K562 (cell line): ENCODE measurements around the gene IL1RAPL2. TPM values are rescaled to one million over a fixed set of nuclear protein-coding genes. Genes with fewer than 3 reads are reported as not detected.

Experiments
- ATAC-seq: fragments of 200-7000 bp; cut with Tn5 transposase; 3 replicates; pipeline ENCODE4 v1.9.1; 2020; ENCODE audit warnings: moderate library complexity
- BruUV-seq: library from RNA; stranded (reverse); fragments of 400-500 nt; replicated peaks from 2 replicates; lab custom pipeline; 2021; lab: Mats Ljungman, UMichigan
- CTCF ChIA-PET: fragments of 300-600 bp; formaldehyde crosslinking; extraction: SDS; loops from one replicate; lab custom pipeline; 2021; ENCODE audit warnings: low intra/inter-chr PET ratio; lab: Yijun Ruan, JAX
- POLR2A ChIA-PET: fragments of 300-600, 350-650 bp; sonication (Branson Sonifier 250); formaldehyde crosslinking; extraction: SDS; loops from one replicate; lab custom pipeline; 2021; ENCODE audit warnings: antibody characterized with exemption, inconsistent platforms; lab: Yijun Ruan, JAX
- DNase-seq, 4 experiments: peaks; one replicate each; pipeline versions ENCODE4 v3.0.0 to v3.0.0-alpha.2; 2011 to 2018; ENCODE audit warnings: low spot score in 3 of 4, mixed read lengths in 3 of 4; ENCODE audit errors: extremely low read depth in 1 of 4
- FAIRE-seq: peaks from 2 replicates; lab custom pipeline; 2011; peaks lifted over from hg19 to GRCh38; lab: Jason Lieb, UNC
- H2AFZ ChIP-seq: 2 replicates; pipeline ENCODE4 v1.6.0; 2011; ENCODE audit warnings: low read depth, low read length, control low read depth, inconsistent platforms
- H3K27ac ChIP-seq: fragments of 200-600 bp; 3 replicates; pipeline ENCODE4 v1.8.0; 2011; ENCODE audit warnings: low read depth, mild to moderate bottlenecking, control low read depth, inconsistent platforms, low read length, moderate library complexity, mixed read lengths; ENCODE audit errors: extremely low read depth
- H3K27me3 ChIP-seq, 2 experiments: fragments of 300-600 bp in 1 of 2; 2 replicates in 1 of 2; 3 replicates in 1 of 2; pipeline versions ENCODE4 v1.6.0 to v1.8.0; 2011; ENCODE audit warnings: inconsistent platforms in 2 of 2, low read length in 2 of 2, mild to moderate bottlenecking in 1 of 2, mixed read lengths in 1 of 2, moderate library complexity in 1 of 2; ENCODE audit not compliant: control insufficient read depth in 2 of 2, insufficient read depth in 2 of 2
- H3K36me3 ChIP-seq: fragments of 300-600 bp; 3 replicates; pipeline ENCODE4 v1.8.0; 2011; ENCODE audit warnings: mild to moderate bottlenecking, low read length, inconsistent platforms; ENCODE audit not compliant: control insufficient read depth, insufficient read depth
- H3K4me1 ChIP-seq, 2 experiments: fragments of 200-600 bp in 1 of 2; replicated peaks in 1 of 2; 2 replicates in 1 of 2; 3 replicates in 1 of 2; pipeline versions ENCODE4 v1.5.1 to v1.8.0; 2011; ENCODE audit warnings: inconsistent platforms in 2 of 2, low read length in 2 of 2, mild to moderate bottlenecking in 1 of 2, mixed read lengths in 1 of 2, moderate library complexity in 1 of 2; ENCODE audit not compliant: control insufficient read depth in 2 of 2, insufficient read depth in 2 of 2
- H3K4me2 ChIP-seq: 2 replicates; pipeline ENCODE4 v1.6.1; 2011; ENCODE audit warnings: low read length, control low read depth, inconsistent platforms, mixed read lengths; ENCODE audit not compliant: insufficient read depth
- H3K4me3 ChIP-seq: fragments of 200-600 bp; sonication (generic), shearing (Covaris generic); 2 replicates; pipeline ENCODE4 v1.5.1; 2016; ENCODE audit warnings: control low read depth, inconsistent platforms
- H3K79me2 ChIP-seq: fragments of 200-600 bp; 3 replicates; pipeline ENCODE4 v1.8.0; 2011; ENCODE audit warnings: low read length, inconsistent platforms; ENCODE audit not compliant: control insufficient read depth, insufficient read depth
- H3K9ac ChIP-seq, 2 experiments: 2 replicates each; pipeline versions ENCODE4 v1.6.0 to v1.6.1; 2011; ENCODE audit warnings: low read depth in 2 of 2, low read length in 2 of 2, control low read depth in 1 of 2, inconsistent platforms in 1 of 2, mild to moderate bottlenecking in 1 of 2, mixed read lengths in 1 of 2; ENCODE audit not compliant: insufficient read depth in 1 of 2
- H3K9me1 ChIP-seq: one replicate; pipeline ENCODE4 v1.6.0; 2011; ENCODE audit warnings: inconsistent platforms, mild to moderate bottlenecking, low read length, moderate library complexity; ENCODE audit not compliant: control insufficient read depth, insufficient read depth
- H3K9me3 ChIP-seq: replicated peaks from 2 replicates; pipeline ENCODE4 v1.5.1; 2011; ENCODE audit warnings: low read depth, low read length, inconsistent platforms; ENCODE audit not compliant: control insufficient read depth, insufficient read depth
- H4K20me1 ChIP-seq: replicated peaks from 2 replicates; pipeline ENCODE4 v1.6.1; 2011; ENCODE audit warnings: low read length, inconsistent platforms, mixed read lengths; ENCODE audit not compliant: control insufficient read depth, insufficient read depth
- RAD21 ChIP-seq, 2 experiments: fragments of 250-450 bp in 1 of 2; fragments of 450-650 bp in 1 of 2; sonication (Bioruptor Pico) in 1 of 2; formaldehyde crosslinking in 1 of 2; IDR thresholded peaks in 1 of 2; conservative IDR thresholded peaks in 1 of 2; 2 replicates each; pipeline versions ENCODE4 v1.4.0 to v1.8.0; 2020 to 2022; ENCODE audit warnings: mild to moderate bottlenecking in 2 of 2, moderate library complexity in 1 of 2
- ZFP36 ChIP-seq: fragments of 150-350 bp; IDR thresholded peaks from 2 replicates; pipeline ENCODE4 v1.6.1; 2018; ENCODE audit warnings: low read length, low read depth; ENCODE audit not compliant: partially characterized antibody
- in situ Hi-C: fragments of 300-500 bp; cut with MboI; formaldehyde crosslinking; loops from 4 replicates; pipeline ENCODE4 v1.15.0; 2018; ENCODE audit warnings: inconsistent platforms, mixed read lengths
- intact Hi-C: fragments of 100-400 bp; cut with micrococcal nuclease; formaldehyde crosslinking; loops from 2 replicates; pipeline ENCODE4 v1.14.2; 2022
- polyA plus RNA-seq, 8 experiments: library from polyadenylated mRNA; depleted of rRNA in 4 of 8; stranded (reverse) in 5 of 8; unstranded in 3 of 8; fragments of >200 nt; fragmentation: Nextera tagmentation in 2 of 8; fragmentation: Illumina TruSeq in 1 of 8; extraction: Ambion mirVana in 2 of 8; extraction: Trizol in 1 of 8; gene quantifications; 2 replicates each; pipeline versions ENCODE4 v1.2.1 to v1.2.3, GENCODE V29; 2011 to 2014; ENCODE audit warnings: inconsistent platforms in 1 of 8, missing spikeins in 1 of 8
- total RNA-seq, 7 experiments: library from RNA; depleted of rRNA in 6 of 7; stranded (reverse); fragments of >200 nt in 6 of 7; fragmentation: Illumina TruSeq in 2 of 7; extraction: Trizol in 2 of 7; gene quantifications; 2 replicates each; pipeline versions ENCODE4 v1.2.1 to v1.2.3, GENCODE V29; 2011 to 2021; ENCODE audit warnings: low replicate concordance in 1 of 7
- TF ChIP-seq, protein P1 (sequence below): fragments of 450-650 bp; formaldehyde crosslinking; IDR thresholded peaks from 2 replicates; pipeline ENCODE4 v1.4.0; 2020; ENCODE audit warnings: mild to moderate bottlenecking
- TF ChIP-seq, protein P2 (sequence below): fragments of 200-600 bp; sonication (generic); IDR thresholded peaks from one replicate; pipeline ENCODE4 v1.6.1; 2012; ENCODE audit warnings: mild to moderate bottlenecking, low read depth, low read length, inconsistent platforms

Gene IL1RAPL2
- total and polyA plus RNA-seq, 9 of the 15 experiments (the other 6 are each of a cell fraction or from before 2014, with no cell fraction given): not detected

DNA sequence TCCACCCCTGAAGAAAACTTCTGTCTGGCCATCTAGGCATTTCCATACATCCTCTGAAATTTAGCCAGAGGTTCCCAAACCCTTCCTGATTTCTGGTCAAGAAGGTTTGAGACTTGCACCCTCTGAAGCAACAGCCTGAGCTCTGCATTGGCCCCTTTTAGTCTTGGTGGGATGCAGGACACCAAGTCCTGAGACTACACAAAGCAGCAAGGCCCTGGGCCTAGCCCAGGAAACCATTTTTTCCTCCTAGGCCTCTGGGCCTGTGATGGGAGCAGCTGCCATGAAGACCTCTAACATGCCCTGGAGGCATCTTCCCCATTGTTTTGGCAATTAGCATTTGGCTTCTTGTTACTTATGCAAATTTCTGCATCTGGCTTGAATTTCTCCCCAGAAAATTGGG lies 196.6 kb downstream of the IL1RAPL2 start:
- CTCF ChIA-PET: no interaction called here
- Histone ChIP-seq H3K27me3 (no peaks in the 10 kb centered on the region), H3K4me1 (no peaks in the 10 kb centered on the region), H4K20me1 (no peaks in the 10 kb centered on the region), H3K9ac (no peak overlapping the region), H3K9me3 (no peaks in the 10 kb centered on the region), H3K4me2 (no peak overlapping the region), H3K9me1 (no peaks in the 10 kb centered on the region), H3K4me3 (no peak overlapping the region), H3K79me2 (no peaks in the 10 kb centered on the region), H3K27ac (no peak overlapping the region), H2AFZ (no peak overlapping the region), H3K36me3 (no peaks in the 10 kb centered on the region)
- BruUV-seq: no TSS peak
- intact Hi-C loops (no loop called here), in situ Hi-C loops (no loop called here)
- POLR2A ChIA-PET: no interaction called here
- no peak for ATAC-seq
- FAIRE-seq: no peak
- TF ChIP-seq ZFP36 (peak; percentile 30), RAD21 (CRISPR knock-in tag; conservative IDR thresholded peaks at IDR 0.05 in 1 of 2, IDR thresholded peaks at IDR 0.05 in 1 of 2) (no peak)
- DNase-seq: no peak

DNA sequence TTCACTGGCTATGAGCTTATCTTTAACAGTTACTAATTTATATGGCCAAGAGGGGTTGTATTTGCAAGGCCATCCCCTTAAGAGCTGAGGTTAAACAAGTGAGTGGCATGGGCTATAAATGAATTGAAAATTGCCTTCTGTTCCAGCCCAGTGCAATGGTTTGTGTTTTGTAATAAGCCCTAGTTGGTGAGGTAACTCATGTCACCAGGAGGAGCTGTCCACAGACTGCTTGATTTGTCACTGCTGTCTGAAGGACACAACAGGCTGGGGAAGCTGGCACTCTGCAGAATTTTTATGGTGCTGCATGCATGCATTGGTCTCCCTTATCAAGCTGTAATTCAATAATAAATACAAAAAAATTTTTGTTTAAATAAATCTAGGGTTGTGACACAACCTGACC lies 223.8 kb downstream of the IL1RAPL2 start:
- H3K9ac ChIP-seq: no peak overlapping the region
- no peaks in the 10 kb centered on the region for H3K27me3 ChIP-seq
- intact Hi-C loops (no loop called here), in situ Hi-C loops (no loop called here)
- H3K4me1 ChIP-seq: no peaks in the 10 kb centered on the region
- H3K27ac ChIP-seq: no peak overlapping the region
- H2AFZ ChIP-seq: no peak overlapping the region
- no peak for FAIRE-seq
- DNase-seq: no peak
- H3K79me2 ChIP-seq: no peaks in the 10 kb centered on the region
- H3K9me1 ChIP-seq: no peaks in the 10 kb centered on the region
- ATAC-seq: no peak
- CTCF ChIA-PET: no interaction called here
- H3K4me3 ChIP-seq: no peak overlapping the region
- POLR2A ChIA-PET: no interaction called here
- no TSS peak for BruUV-seq
- H3K4me2 ChIP-seq: no peak overlapping the region
- no peaks in the 10 kb centered on the region for H3K36me3 ChIP-seq
- no peaks in the 10 kb centered on the region for H4K20me1 ChIP-seq
- no peaks in the 10 kb centered on the region for H3K9me3 ChIP-seq
- TF ChIP-seq, protein P1, sequence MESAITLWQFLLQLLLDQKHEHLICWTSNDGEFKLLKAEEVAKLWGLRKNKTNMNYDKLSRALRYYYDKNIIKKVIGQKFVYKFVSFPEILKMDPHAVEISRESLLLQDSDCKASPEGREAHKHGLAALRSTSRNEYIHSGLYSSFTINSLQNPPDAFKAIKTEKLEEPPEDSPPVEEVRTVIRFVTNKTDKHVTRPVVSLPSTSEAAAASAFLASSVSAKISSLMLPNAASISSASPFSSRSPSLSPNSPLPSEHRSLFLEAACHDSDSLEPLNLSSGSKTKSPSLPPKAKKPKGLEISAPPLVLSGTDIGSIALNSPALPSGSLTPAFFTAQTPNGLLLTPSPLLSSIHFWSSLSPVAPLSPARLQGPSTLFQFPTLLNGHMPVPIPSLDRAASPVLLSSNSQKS (CRISPR knock-in tag): no peak
- TF ChIP-seq, protein P2, sequence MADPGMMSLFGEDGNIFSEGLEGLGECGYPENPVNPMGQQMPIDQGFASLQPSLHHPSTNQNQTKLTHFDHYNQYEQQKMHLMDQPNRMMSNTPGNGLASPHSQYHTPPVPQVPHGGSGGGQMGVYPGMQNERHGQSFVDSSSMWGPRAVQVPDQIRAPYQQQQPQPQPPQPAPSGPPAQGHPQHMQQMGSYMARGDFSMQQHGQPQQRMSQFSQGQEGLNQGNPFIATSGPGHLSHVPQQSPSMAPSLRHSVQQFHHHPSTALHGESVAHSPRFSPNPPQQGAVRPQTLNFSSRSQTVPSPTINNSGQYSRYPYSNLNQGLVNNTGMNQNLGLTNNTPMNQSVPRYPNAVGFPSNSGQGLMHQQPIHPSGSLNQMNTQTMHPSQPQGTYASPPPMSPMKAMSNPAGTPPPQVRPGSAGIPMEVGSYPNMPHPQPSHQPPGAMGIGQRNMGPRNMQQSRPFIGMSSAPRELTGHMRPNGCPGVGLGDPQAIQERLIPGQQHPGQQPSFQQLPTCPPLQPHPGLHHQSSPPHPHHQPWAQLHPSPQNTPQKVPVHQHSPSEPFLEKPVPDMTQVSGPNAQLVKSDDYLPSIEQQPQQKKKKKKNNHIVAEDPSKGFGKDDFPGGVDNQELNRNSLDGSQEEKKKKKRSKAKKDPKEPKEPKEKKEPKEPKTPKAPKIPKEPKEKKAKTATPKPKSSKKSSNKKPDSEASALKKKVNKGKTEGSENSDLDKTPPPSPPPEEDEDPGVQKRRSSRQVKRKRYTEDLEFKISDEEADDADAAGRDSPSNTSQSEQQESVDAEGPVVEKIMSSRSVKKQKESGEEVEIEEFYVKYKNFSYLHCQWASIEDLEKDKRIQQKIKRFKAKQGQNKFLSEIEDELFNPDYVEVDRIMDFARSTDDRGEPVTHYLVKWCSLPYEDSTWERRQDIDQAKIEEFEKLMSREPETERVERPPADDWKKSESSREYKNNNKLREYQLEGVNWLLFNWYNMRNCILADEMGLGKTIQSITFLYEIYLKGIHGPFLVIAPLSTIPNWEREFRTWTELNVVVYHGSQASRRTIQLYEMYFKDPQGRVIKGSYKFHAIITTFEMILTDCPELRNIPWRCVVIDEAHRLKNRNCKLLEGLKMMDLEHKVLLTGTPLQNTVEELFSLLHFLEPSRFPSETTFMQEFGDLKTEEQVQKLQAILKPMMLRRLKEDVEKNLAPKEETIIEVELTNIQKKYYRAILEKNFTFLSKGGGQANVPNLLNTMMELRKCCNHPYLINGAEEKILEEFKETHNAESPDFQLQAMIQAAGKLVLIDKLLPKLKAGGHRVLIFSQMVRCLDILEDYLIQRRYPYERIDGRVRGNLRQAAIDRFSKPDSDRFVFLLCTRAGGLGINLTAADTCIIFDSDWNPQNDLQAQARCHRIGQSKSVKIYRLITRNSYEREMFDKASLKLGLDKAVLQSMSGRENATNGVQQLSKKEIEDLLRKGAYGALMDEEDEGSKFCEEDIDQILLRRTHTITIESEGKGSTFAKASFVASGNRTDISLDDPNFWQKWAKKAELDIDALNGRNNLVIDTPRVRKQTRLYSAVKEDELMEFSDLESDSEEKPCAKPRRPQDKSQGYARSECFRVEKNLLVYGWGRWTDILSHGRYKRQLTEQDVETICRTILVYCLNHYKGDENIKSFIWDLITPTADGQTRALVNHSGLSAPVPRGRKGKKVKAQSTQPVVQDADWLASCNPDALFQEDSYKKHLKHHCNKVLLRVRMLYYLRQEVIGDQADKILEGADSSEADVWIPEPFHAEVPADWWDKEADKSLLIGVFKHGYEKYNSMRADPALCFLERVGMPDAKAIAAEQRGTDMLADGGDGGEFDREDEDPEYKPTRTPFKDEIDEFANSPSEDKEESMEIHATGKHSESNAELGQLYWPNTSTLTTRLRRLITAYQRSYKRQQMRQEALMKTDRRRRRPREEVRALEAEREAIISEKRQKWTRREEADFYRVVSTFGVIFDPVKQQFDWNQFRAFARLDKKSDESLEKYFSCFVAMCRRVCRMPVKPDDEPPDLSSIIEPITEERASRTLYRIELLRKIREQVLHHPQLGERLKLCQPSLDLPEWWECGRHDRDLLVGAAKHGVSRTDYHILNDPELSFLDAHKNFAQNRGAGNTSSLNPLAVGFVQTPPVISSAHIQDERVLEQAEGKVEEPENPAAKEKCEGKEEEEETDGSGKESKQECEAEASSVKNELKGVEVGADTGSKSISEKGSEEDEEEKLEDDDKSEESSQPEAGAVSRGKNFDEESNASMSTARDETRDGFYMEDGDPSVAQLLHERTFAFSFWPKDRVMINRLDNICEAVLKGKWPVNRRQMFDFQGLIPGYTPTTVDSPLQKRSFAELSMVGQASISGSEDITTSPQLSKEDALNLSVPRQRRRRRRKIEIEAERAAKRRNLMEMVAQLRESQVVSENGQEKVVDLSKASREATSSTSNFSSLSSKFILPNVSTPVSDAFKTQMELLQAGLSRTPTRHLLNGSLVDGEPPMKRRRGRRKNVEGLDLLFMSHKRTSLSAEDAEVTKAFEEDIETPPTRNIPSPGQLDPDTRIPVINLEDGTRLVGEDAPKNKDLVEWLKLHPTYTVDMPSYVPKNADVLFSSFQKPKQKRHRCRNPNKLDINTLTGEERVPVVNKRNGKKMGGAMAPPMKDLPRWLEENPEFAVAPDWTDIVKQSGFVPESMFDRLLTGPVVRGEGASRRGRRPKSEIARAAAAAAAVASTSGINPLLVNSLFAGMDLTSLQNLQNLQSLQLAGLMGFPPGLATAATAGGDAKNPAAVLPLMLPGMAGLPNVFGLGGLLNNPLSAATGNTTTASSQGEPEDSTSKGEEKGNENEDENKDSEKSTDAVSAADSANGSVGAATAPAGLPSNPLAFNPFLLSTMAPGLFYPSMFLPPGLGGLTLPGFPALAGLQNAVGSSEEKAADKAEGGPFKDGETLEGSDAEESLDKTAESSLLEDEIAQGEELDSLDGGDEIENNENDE: no peak
